Upper lobe of left lung (tissue), 4 donors: ENCODE measurements around the gene KRTAP9-4.
"Not testable (repeated sequence)": the region's sequence is repeated elsewhere in the genome, so short reads cannot be mapped to it uniquely, and the experiment has no call there.

Source experiments
- CTCF ChIP-seq, 6 experiments: fragments of 450-650 bp in 4 of 6; fragments of 200-600 bp in 2 of 6; sonication (generic) in 2 of 6; IDR thresholded peaks; one replicate each; pipeline ENCODE4 v1.5.1; 2016 to 2019; ENCODE audit warnings: antibody characterized with exemption in 6 of 6
- EP300 ChIP-seq, 4 donors: sonication (generic); formaldehyde crosslinking; IDR thresholded peaks; one replicate each; pipeline ENCODE4 v1.5.1; 2017; ENCODE audit warnings: antibody characterized with exemption in 4 of 4, control low read depth in 2 of 4
- POLR2A ChIP-seq, 4 donors: fragments of 450-650 bp; IDR thresholded peaks; one replicate each; pipeline ENCODE4 v1.5.1; 2016 to 2017; ENCODE audit warnings: antibody characterized with exemption in 4 of 4, mild to moderate bottlenecking in 2 of 4
- POLR2AphosphoS5 ChIP-seq, 2 donors: sonication (generic); formaldehyde crosslinking; IDR thresholded peaks; one replicate each; pipeline ENCODE4 v1.5.1; 2017; ENCODE audit warnings: antibody characterized with exemption in 2 of 2

GRCh38 chr17:41237949-41238437 lies 11.5 kb upstream of the KRTAP9-4 start, which contains the start of gene KRTAP9-8:
- not testable (repeated sequence) for TF ChIP-seq EP300, CTCF, POLR2A, POLR2AphosphoS5 (IDR thresholded peaks at IDR 0.05)
